HG03175 (cell line): ENCODE results near the gene CACNB2.

ENCODE experiments used
- ATAC-seq: cut with Tn5 transposase; IDR thresholded peaks from one replicate; pipeline ENCODE4 v1.9.1; 2021; ENCODE audit warnings: mild to moderate bottlenecking, moderate library complexity; ENCODE audit not compliant: unreplicated experiment

CACNB2 gene

DNA sequence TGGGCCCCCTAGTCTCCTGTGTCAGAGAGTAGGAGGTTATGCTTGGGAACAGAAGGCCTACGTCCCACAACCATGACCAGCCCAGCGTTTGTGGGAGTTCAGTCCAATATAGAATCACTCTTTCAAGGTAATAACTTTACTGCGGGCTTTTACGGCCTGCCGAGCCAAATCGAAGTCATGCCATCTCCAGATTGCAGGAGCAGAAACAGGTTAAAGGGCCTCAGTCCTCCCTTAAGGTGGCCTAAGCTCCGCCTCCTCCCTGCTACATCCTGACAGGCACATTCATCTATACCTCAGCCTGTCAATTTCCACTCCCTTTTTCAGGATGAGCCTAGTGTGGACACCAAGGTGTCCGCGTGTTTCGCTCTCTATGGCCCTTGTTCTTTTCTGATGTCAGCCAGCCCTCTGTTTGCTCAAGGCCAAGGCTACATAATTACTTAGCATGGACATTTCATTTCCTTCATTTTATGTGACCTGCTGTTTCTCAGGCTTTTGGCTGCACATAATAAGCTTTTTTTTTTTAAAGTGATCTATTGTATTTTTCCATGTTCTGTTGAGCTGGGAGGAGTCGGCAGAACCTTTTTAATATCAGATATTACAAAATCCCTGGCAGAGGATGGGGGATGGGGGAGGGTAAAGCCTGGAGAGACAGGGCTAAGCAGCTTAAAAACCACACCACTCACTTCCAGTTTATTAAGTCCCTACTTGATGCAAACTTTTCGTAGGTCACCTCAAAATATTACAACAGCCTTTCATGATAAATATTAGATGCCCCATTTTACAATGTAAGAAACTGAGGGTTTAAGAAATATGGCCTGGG, 84.6 kb downstream of the CACNB2 start:
- ATAC-seq, result no peak

DNA sequence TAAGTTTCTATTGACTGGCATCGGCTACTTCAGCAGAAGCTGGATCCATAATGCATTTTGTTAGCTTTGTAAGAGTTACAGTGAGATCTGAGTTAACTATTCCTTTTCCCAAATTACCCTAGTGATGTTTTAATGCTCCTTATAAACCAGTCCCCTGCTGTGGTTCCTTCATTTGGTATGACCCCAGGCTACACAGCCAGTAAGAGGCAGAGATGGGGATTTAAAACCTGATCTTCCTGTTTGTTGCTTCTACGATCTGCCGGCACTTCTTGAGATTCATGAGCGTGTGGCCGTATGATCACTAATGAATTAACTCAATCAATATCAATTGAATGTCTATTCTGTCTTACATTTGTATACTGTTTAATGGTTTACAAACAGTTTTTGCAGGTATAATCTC, 86.1 kb downstream of the CACNB2 start:
- ATAC-seq, result no peak

DNA sequence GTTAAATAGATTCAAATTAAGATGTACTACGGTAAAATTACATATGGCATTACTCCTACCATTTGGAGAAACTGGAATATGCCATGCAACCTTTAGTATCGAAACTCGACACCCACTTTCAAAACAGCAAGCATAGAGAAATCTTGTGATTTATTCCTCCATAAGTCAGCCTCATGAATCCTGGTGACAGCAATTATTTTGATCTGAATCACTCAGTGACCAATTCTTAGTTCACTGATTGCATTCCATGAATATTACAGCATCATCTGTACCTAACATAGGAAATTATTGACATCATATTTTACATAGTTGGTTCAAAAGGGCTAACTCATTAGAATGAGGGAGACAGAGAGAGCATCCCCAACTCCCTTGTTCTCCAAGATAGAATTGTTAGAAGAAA, 89.6 kb downstream of the CACNB2 start:
- ATAC-seq, result no peak

DNA sequence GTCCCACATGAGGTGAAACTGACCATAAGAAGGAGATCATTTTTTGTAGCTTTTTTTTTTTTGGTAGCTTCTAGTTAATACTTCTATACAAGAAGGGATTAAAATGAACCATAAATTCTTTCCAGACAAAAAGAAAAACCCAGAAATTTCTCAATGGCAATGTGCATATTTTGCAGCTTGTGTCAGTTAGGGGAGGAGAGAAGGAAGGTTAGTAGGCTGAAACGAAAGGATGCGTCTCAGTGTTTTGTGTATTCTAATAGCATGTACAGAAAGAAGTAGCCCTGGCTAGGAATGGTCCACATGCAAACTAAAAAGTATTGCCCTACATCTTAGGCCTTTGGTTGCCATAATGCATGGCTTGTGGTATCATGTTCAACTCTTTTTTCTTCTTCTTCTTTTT, 90.6 kb downstream of the CACNB2 start:
- no peak for ATAC-seq

DNA sequence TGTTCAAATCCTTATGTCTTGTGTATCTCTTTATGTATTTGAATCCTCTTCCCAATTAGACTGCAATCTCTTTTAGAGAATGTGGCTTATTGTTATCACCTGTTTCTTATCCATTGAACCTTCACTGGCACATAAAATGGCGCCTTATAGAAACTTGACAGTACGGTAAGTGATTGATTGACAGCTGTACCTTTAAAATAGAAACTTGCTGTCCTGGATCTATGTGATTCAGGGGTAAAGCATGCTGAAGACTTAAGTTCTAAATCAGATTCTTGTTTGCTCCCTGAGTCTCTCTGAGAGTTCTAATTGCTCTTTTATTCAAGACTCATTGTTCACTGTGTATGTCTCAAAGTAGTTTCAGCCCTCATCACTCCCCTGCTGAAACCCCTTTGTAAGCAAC, 91.3 kb downstream of the CACNB2 start:
- ATAC-seq, result no peak

DNA sequence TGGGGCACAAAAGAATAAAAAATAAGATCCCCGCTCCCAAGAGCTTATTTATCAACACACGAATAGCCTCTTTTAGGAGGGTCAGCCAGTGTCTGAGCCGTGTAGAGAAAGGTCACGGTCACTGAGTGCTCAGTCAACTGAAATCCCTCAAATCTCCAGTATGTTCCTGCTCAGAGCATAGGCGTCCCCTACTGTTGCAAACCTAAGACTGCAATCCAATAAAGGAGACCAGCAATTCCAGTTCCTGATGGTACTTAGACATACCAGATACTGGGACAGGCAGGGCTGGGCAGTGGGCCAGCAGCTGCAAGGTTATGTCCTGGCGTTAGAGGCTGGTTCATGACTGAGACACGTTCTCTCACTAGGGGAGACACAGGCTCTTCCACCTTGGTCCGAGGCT, 93.6 kb downstream of the CACNB2 start:
- no peak for ATAC-seq

DNA sequence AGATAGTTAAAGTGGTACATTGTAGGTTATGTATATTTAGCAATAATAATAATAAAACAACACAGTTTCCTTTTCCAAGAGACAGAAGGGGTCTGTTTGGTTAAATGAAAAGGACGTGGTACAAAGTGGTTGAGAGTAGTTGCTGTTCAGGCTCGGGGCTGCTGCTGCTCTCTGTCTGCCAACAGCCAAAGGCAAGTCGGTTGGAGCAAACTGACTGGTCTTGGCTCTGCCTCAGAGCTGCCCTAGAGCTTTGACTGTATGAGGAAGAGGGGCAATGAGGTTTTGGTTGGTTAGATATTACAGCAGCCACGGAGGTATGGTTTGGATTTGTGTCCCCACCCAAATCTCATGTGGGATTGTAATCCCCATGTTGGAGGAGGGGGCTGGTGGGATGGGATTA, 95.3 kb downstream of the CACNB2 start:
- no peak for ATAC-seq

DNA sequence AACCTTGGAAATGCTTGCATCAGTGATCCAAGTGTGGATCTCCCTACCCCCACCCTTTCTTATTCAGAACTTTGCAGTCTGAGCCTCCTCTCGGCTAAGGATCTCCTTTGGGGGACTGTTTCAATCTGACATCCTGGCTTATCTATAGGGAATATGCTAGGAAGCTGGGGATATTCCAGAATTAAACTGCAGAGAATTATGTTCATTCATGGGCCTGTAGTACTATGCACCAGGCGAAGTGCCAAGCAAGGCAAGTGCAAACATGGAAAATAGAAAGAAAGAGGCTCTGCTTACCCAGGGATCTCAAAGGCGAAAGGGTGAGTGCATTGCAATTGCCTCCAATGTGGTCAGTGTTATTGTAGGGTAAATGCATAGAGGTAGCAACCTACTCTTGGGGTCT, 96.5 kb downstream of the CACNB2 start:
- no peak for ATAC-seq

DNA sequence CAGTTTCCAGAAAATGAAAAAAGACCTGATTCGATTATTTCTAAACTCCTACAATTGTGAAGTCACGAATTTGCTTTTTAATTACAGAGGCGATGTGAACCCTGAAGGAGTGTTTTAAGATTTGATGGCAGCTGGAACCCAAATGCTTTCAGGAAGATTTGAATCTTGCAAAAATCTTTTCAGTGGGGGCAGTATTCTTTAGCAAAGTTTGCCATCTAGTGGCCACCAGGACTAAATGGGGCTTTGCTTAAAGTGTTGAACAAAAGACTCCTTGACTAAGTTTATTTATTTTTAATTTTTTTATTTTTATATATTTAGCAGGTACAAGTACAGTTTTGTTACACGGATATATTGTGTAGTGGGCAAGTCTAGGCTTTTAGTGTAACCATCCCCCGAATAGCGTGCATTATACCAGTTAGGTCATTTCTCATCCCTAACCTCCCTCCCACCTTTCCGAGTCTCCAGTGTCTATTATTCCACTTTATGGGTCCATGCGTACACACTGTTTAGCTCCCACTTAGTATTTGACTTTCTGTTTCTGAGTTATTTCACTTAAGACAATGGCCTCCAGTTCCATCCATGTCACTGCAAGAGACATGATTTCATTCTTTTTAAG, 98.8 kb downstream of the CACNB2 start:
- no peak for ATAC-seq

DNA sequence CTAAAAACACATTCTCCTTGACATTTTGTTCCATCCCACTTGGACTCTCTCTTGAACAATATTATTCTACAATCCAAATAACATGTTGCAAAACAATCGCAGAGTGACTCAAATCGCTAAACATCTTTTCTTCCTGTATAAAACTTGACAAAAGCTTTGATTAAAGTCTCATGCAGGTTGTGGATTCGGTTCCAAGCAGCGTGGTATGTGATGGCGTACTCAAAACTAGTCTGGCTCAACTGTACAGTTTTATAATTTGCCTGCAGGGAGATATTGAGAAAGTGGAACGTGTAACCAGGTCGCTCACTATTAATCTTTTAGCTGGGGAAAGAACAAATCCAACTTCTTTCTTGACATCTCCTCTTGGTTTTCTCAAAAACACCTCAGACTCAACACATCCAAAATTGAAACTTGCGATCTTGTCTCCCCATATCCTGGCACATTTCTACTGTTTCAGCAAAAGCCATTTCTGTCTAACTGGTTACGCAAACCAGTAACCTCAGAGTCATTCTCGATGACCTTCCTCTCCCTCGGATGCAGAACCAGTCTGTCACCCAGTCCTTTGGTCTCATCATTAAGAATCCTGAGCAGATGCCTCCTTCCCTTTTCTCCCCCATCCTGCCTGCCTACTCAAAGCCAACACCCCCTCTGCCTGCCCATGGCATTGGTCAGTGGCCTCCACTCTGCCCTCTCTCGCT, 100.1 kb downstream of the CACNB2 start:
- no peak for ATAC-seq

DNA sequence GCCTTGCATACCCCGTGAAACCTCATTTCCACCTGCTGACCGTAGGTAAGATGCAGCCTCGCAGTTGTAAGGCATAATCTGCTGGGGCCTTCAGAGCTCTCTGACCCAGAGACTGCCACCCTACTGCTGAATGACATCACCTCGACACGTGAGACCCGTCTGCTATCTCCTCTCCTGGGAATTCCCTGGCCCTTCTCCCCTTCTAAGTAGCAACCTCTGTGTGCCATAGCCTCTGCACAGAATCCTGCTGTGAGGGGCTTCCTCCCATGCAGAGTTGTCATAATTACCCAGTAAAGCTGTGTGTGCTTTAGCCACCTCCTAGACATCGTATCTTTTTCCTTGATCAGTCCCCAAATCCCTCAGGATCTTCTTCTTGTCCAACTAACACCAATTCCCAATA, 106.7 kb downstream of the CACNB2 start:
- no peak for ATAC-seq

DNA sequence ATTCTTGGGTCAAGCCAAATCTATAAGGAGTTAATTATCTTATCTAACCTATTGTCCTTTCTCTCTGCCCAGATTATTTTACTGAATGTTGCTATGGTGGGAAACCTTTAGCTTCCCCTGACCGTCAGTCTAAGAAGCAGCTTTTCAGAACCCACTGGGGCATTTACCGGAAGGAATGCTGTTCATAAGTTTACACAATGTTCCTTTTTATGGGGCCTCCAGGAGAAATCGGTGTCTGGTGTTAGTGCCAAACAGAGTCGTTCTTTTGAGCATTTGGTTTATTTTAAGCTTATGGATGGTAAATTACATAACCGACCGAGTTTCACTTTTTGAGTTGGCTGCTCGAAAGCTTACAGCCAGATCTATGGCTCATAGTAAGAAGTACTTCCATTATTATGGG, 111.9 kb downstream of the CACNB2 start:
- ATAC-seq, result no peak

DNA sequence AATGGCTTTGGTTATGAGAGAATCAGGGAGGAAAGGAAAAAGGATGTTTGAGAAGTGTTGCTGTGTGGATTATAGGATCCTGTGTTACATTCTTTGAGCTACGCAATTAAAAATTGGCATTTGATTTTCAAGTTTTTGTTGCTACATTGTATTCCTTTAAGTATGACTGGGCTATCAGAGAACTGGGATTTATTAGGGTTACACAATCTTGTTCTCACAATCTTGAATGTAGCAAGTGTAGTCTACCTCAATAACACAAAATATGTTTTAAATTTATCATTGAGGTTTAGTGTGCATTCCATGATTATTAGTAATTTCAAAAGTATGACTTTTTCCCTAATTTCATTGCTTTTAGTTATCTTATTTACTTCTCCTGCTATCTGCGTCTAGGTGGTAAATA, 113.9 kb downstream of the CACNB2 start:
- ATAC-seq, result no peak

DNA sequence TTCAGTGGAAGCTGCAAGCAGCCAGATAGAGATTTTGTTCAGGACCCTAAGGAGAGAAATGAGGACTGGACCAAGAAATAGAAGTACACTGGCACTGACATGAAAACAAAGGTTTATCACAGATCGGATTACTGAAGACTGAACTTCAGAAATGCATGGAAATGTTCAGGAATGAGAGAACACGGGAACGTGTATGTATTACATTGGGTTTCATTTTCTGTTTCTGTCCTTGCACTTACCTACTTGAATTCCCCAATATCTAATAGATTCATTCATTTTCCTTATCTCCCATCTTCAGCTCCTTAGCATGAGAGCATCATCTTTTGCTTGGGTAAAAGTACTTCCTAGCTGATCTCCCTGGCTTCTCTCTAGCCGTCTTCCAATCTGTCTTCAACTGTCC, 114.5 kb downstream of the CACNB2 start:
- no peak for ATAC-seq

DNA sequence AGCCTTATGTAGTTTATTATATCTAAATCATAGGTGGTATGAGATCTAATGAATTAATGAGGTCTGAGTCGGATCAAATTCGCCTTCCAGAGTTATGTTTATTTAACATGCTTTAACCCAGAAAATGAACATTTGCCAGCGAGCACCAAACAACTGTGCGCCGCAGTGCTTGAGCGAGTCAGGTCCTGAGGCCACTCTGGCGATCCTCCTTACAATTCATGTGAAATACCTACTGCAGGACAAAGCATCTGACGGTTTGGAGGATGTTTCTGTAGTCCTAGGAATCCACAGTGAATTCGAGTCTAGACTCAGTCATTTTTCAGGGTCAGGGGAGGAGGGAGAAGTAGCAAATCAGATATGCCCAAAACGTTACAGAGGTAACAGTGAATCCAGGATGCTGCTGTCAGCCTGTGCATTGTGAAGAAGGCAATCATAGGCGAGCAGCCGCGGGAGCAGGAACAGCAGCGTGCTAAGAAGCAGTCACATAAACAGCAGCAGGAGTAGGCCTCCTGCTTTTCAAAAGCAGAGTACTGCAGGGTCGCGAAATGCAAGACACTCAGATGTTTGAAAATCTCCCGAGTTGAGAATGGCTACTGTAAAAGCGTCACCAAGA, 120.2 kb downstream of the CACNB2 start:
- ATAC-seq, result no peak

DNA sequence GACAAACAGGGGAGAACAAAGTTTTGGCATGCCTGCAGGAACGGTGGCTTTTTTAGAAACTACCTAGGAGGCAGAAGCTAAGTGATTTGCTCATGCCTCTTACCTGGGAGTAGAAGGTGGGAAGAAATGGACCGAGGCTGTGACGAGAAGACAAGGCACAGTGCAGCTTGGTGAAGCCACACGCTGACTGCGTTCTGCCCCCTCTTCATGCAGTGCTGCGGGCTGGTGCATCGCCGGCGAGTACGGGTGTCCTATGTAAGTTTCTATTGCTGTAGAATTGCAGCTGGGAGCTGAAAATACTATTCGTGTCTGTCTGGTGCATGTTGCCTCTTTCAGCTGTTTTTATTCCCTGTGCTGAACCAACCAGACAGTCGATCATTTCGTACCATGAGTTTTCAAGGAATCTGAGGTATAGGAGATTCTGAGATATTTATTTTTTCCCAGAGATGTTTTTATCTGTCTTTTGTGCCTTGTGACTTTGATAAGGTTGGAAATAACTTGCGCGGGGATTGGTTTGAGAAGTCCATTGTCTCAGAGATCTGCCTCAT, 120.9 kb downstream of the CACNB2 start:
- no peak for ATAC-seq

DNA sequence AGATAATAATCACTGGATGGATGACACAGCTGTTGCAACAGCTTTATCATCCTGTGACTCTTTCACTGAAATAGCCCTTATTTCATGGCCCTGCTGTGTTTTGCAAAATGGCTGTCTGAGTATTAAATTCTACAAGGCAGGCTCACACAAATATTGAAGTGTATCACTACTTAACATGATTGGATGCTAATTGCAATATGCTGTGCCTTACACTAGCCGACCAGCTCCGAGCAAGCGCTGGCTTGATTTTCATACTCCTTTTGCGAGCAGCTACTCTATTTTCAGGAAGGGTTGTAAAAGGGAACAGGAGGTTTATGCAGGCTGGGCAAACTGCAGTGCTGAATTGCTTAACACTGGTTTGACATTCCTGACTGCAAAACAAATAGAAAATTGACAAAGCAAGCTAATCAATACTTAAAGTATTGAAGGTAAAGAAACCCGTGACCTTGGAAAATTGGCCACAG, 121.6 kb downstream of the CACNB2 start:
- no peak for ATAC-seq

DNA sequence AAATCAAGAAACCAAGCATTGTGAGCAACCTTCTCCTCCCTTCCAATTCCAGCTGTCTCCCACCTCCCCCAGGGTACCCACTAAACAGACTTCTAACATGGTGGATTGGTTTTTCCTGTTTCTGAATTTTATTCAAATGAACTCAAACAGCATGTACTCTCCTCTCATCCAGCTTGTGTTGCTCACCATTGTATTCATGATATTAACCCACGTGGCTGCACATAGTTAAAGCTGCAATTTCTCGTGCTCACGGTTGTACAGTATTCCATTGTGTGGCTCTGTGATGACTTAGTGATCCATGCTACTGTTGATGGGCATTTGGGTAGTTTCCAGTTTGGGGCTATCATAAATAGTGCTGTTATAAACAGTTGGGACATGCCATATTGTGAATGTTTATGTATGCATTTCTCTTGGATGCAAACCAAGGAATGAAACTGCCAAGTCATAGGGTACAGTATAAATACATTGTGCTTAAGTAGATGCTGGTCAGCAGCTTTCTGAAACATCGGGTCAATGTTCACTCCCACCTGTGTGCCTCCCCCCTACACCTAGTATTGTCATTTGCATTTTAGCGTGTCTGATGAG, 124.3 kb downstream of the CACNB2 start:
- no peak for ATAC-seq

DNA sequence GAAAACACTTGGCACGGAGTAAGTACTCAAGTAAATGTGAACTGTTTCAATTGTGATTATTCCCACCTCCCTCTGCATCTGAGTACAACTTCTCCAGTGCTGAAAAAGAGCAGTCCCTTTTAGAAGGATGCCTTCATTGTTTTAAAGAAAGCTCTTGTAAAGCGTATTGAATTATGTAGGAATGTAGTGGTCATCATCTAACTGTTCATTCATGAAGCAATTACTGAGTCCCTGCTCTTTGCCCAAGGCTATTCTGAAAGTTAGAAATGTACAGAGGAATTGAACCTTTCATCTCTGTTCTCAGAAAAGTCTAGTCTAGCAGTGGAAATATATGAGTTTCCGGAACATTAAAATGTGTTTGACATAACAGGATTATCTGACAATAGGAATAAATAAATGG, 127.8 kb downstream of the CACNB2 start:
- ATAC-seq, result no peak

DNA sequence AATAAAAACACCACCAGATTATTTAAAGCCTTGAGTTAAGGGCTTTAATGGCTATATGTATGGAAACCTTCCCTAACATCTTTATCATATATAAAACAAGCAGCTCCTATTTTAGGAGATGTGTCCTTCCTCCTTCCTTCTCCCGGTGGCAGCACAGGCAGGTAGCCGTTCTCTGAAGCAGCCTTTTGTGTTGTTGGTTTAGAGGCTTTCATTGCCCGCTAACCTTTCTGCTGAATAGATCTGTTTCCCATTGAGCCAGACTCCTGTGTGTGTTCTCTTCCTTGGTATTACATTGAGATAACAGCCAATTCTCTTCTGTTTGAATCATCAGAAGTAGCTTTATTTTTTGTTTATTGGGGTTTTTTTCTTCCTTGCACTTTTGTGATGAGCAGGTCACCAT, 131.3 kb downstream of the CACNB2 start:
- ATAC-seq, result no peak

DNA sequence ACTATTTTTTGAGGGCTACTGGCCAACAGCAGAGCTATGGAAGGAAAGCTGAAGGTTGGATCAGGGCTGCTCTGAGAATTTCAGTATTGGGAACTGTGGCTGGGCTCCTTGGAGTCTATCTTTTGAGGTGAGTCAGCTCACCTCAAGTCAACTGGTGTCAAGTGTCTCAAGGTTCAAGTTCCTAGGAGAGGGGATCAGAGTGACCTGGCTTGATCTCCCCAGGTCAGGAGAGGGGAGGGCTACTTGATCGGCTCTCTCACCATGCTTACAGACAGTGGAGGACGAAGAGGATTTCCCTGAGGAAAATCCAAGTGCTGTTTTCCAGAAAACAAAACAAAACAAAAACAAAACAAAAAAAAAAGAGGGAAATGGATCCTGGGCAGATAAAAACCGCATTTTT, 132.8 kb downstream of the CACNB2 start:
- ATAC-seq, result no peak
